Measurements from ENCODE around the gene ZDHHC11B.

- TF ChIP-seq POLR2A (IDR thresholded peaks at IDR 0.05; ENCODE audit: low read length) (no peak), GATA1 (IDR thresholded peaks at IDR 0.05; ENCODE audit: low read depth, low read length) (no peak)
Observed at GRCh38 chr5:671459-672328, 112.8 kb downstream of the ZDHHC11B start.

Data from erythroblast (primary cell).